Body of pancreas (tissue), 4 donors: ENCODE results near the gene COX4I1. TPM values are rescaled to one million over a fixed set of nuclear protein-coding genes. Genes with fewer than 3 reads are reported as not detected.

Source experiments
- ATAC-seq: fragments of 150-250 bp; one replicate; pipeline ENCODE4 v1.9.1; 2016
- DNase-seq, 4 donors: peaks; one replicate each; pipeline ENCODE4 v3.0.0-alpha.2; 2019
- H3K27ac ChIP-seq, 4 donors: fragments of 200-600 bp; sonication (generic); 1 replicate in 3 of 4; 2 replicates in 1 of 4; pipeline versions ENCODE4 v1.5.1 to v1.6.1; 2016 to 2019; ENCODE audit warnings: mild to moderate bottlenecking in 1 of 4, mixed read lengths in 1 of 4, moderate library complexity in 1 of 4
- H3K27me3 ChIP-seq, 2 donors: fragments of 200-600 bp; sonication (generic); one replicate each; pipeline ENCODE4 v1.6.0; 2016; ENCODE audit warnings: mild to moderate bottlenecking in 1 of 2
- H3K36me3 ChIP-seq, 2 donors: fragments of 200-600 bp; sonication (generic); replicated peaks in 1 of 2; 2 replicates each; pipeline ENCODE4 v1.5.1; 2016; ENCODE audit warnings: low read depth in 2 of 2; ENCODE audit not compliant: insufficient read depth in 1 of 2
- H3K4me1 ChIP-seq: fragments of 200-600 bp; sonication (generic); one replicate; pipeline ENCODE4 v1.6.0; 2016
- H3K4me3 ChIP-seq, 2 donors: fragments of 200-600 bp; sonication (generic); 1 replicate in 1 of 2; 2 replicates in 1 of 2; pipeline ENCODE4 v1.5.1; 2016 to 2019
- H3K9me3 ChIP-seq, 3 donors: fragments of 200-600 bp; sonication (generic); 1 replicate in 2 of 3; 2 replicates in 1 of 3; pipeline ENCODE4 v1.5.1; 2016
- CTCF ChIP-seq, 7 experiments: fragments of 450-650 bp in 4 of 7; fragments of 200-600 bp in 3 of 7; sonication (generic) in 3 of 7; IDR thresholded peaks; one replicate each; pipeline ENCODE4 v1.5.1; 2016 to 2019; ENCODE audit warnings: antibody characterized with exemption in 7 of 7
- POLR2A ChIP-seq, 3 donors: fragments of 450-650 bp; IDR thresholded peaks; one replicate each; pipeline ENCODE4 v1.6.1; 2016; ENCODE audit warnings: antibody characterized with exemption in 3 of 3, mild to moderate bottlenecking in 2 of 3
- WGBS, 2 donors: methylation state at CpG; one replicate each; pipeline ENCODE4 v1.1.5; 2017; 5-methylcytosine and 5-hydroxymethylcytosine counted together
- intact Hi-C: fragments of 100-400 bp; cut with DNase I; formaldehyde crosslinking; loops from one replicate; pipeline ENCODE4 v1.15.1; 2023
- total RNA-seq, 2 donors: library from RNA; depleted of rRNA; stranded (reverse); fragments of >200 nt; gene quantifications; one replicate each; pipeline ENCODE4 v1.1.0, GENCODE V29; 2016

The COX4I1 gene
- total RNA-seq, 2 donors from 2014 or later = 259 to 291 TPM

GRCh38 chr16:85847681-85848601 lies 48.4 kb downstream of the COX4I1 start:
- Histone ChIP-seq H3K4me3 (no peak overlapping the region), H3K27ac (no peak overlapping the region), H3K9me3 (no peaks in the 10 kb centered on the region), H3K4me1 (no peaks in the 10 kb centered on the region), H3K27me3 (peaks cover 0 to 5% of the 10 kb centered on the region in 2 donors), H3K36me3 (no peaks in the 10 kb centered on the region)
- TF ChIP-seq CTCF (IDR thresholded peaks at IDR 0.05) = no peak
- TF ChIP-seq POLR2A (IDR thresholded peaks at IDR 0.05) = no peak
- WGBS, 2 donors = 43 to 48% methylated on average over 39 of the region's 39 CpGs
- ATAC-seq = no peak
- intact Hi-C loops = no loop called here
- DNase-seq = no peak

- TF ChIP-seq CTCF (IDR thresholded peaks at IDR 0.05) (no peak), POLR2A (IDR thresholded peaks at IDR 0.05) (no peak)
- intact Hi-C loops = no loop called here
- H3K4me1 ChIP-seq = no peaks in the 10 kb centered on the region
- no peak overlapping the region for H3K4me3 ChIP-seq
- peaks cover 0 to 5% of the 10 kb centered on the region in 2 donors for H3K27me3 ChIP-seq
- DNase-seq (no peak), ATAC-seq (no peak)
- H3K27ac ChIP-seq = no peak overlapping the region
- 40 to 46% methylated on average over 9 of the region's 9 CpGs for WGBS, 2 donors
- no peaks in the 10 kb centered on the region for H3K36me3 ChIP-seq
- no peaks in the 10 kb centered on the region for H3K9me3 ChIP-seq
Measured at GRCh38 chr16:85848986-85849385, 49.5 kb downstream of the COX4I1 start.

- DNase-seq = no peak
- WGBS, 2 donors = 70 to 73% methylated on average over 8 of the region's 8 CpGs
- H3K9me3 ChIP-seq = no peaks in the 10 kb centered on the region
- H3K27me3 ChIP-seq = peaks cover 0 to 5% of the 10 kb centered on the region in 2 donors
- TF ChIP-seq CTCF (IDR thresholded peaks at IDR 0.05) = no peak
- no peak for TF ChIP-seq POLR2A (IDR thresholded peaks at IDR 0.05)
- H3K4me1 ChIP-seq = no peaks in the 10 kb centered on the region
- no peak overlapping the region for H3K27ac ChIP-seq
- intact Hi-C loops = no loop called here
- no peaks in the 10 kb centered on the region for H3K36me3 ChIP-seq
- H3K4me3 ChIP-seq = no peak overlapping the region
- no peak for ATAC-seq
Measured at GRCh38 chr16:85849388-85849787, 49.9 kb downstream of the COX4I1 start.

GRCh38 chr16:85850344-85850880 lies 50.9 kb downstream of the COX4I1 start:
- TF ChIP-seq CTCF (IDR thresholded peaks at IDR 0.05) (no peak), POLR2A (IDR thresholded peaks at IDR 0.05) (no peak)
- Histone ChIP-seq H3K27ac (no peak overlapping the region), H3K36me3 (no peaks in the 10 kb centered on the region), H3K27me3 (peaks cover 0 to under 1% of the 10 kb centered on the region in 2 donors), H3K4me3 (no peak overlapping the region), H3K4me1 (no peaks in the 10 kb centered on the region), H3K9me3 (peaks cover 0 to 7% (median 0%) of the 10 kb centered on the region in 3 donors)
- ATAC-seq = no peak
- no peak for DNase-seq
- intact Hi-C loops = no loop called here
- 32 to 57% methylated on average over 5 of the region's 5 CpGs for WGBS, 2 donors
